Trophoblast cell (in vitro differentiated cells and primary cell): ENCODE results near the gene HMGN1.
"Not testable (repeated sequence)": the region's sequence is repeated elsewhere in the genome, so short reads cannot be mapped to it uniquely, and the experiment has no call there.

Experiments
- DNase-seq, 2 donors: peaks; one replicate each; pipeline ENCODE4 v3.0.0-alpha.2; 2016
- H2AFZ ChIP-seq: 2 replicates; pipeline ENCODE4 v1.6.1; 2013; ENCODE audit warnings: low read length, moderate library complexity, mild to moderate bottlenecking; ENCODE audit not compliant: insufficient read depth, poor library complexity
- H2AK5ac ChIP-seq: 2 replicates; pipeline ENCODE4 v1.6.1; 2013; ENCODE audit warnings: mild to moderate bottlenecking, low read length
- H2BK120ac ChIP-seq: 2 replicates; pipeline ENCODE4 v1.6.1; 2013; ENCODE audit warnings: low read length, mild to moderate bottlenecking, moderate library complexity; ENCODE audit not compliant: insufficient read depth, poor library complexity
- H2BK12ac ChIP-seq: 2 replicates; pipeline ENCODE4 v1.6.1; 2013; ENCODE audit warnings: mild to moderate bottlenecking, low read length, moderate library complexity
- H2BK5ac ChIP-seq: 2 replicates; pipeline ENCODE4 v1.6.1; 2013; ENCODE audit warnings: low read length, low read depth, moderate library complexity, mild to moderate bottlenecking; ENCODE audit not compliant: poor library complexity
- H3K14ac ChIP-seq: 2 replicates; pipeline ENCODE4 v1.6.1; 2013; ENCODE audit warnings: mild to moderate bottlenecking, low read length
- H3K18ac ChIP-seq: 2 replicates; pipeline ENCODE4 v1.6.1; 2013; ENCODE audit warnings: mild to moderate bottlenecking, low read length
- H3K23ac ChIP-seq: 2 replicates; pipeline ENCODE4 v1.6.1; 2013; ENCODE audit warnings: low read length
- H3K27ac ChIP-seq: 2 replicates; pipeline ENCODE4 v1.5.1; 2013; ENCODE audit warnings: low read depth, mild to moderate bottlenecking, inconsistent platforms, low read length, moderate library complexity
- H3K27me3 ChIP-seq: 2 replicates; pipeline ENCODE4 v1.6.1; 2013; ENCODE audit warnings: inconsistent platforms, mild to moderate bottlenecking, low read length, moderate library complexity; ENCODE audit not compliant: insufficient read depth
- H3K36me3 ChIP-seq, 2 experiments: 1 replicate in 1 of 2; 2 replicates in 1 of 2; pipeline ENCODE4 v1.6.1; 2013; ENCODE audit warnings: low read length in 2 of 2, mild to moderate bottlenecking in 2 of 2, moderate library complexity in 1 of 2; ENCODE audit not compliant: insufficient read depth in 2 of 2, control insufficient read depth in 1 of 2
- H3K4ac ChIP-seq: 2 replicates; pipeline ENCODE4 v1.6.1; 2013; ENCODE audit warnings: low read depth, mild to moderate bottlenecking, low read length, moderate library complexity
- H3K4me1 ChIP-seq, 2 experiments: 1 replicate in 1 of 2; 2 replicates in 1 of 2; pipeline ENCODE4 v1.6.1; 2013; ENCODE audit warnings: low read length in 2 of 2, mild to moderate bottlenecking in 2 of 2, moderate library complexity in 1 of 2; ENCODE audit not compliant: insufficient read depth in 2 of 2, control insufficient read depth in 1 of 2
- H3K4me2 ChIP-seq: 2 replicates; pipeline ENCODE4 v1.6.1; 2013; ENCODE audit warnings: inconsistent platforms, mild to moderate bottlenecking, low read length, moderate library complexity
- H3K4me3 ChIP-seq: 2 replicates; pipeline ENCODE4 v1.5.1; 2013; ENCODE audit warnings: mild to moderate bottlenecking, low read depth, low read length, inconsistent platforms
- H3K79me1 ChIP-seq: one replicate; pipeline ENCODE4 v1.6.1; 2013; ENCODE audit warnings: low read length
- H3K79me2 ChIP-seq: 2 replicates; pipeline ENCODE4 v1.6.1; 2013; ENCODE audit warnings: low read length, mild to moderate bottlenecking; ENCODE audit not compliant: control insufficient read depth, insufficient read depth, poor library complexity
- H3K9ac ChIP-seq: 2 replicates; pipeline ENCODE4 v1.6.1; 2013; ENCODE audit warnings: mild to moderate bottlenecking, low read length
- H3K9me3 ChIP-seq: 2 replicates; pipeline ENCODE4 v1.6.1; 2013; ENCODE audit warnings: low read depth, mild to moderate bottlenecking, control low read depth, inconsistent platforms, low read length; ENCODE audit not compliant: insufficient read depth
- H4K12ac ChIP-seq: 2 replicates; pipeline ENCODE4 v1.6.1; 2013; ENCODE audit warnings: low read depth, mild to moderate bottlenecking, low read length, moderate library complexity
- H4K8ac ChIP-seq: 2 replicates; pipeline ENCODE4 v1.6.1; 2013; ENCODE audit warnings: low read depth, mild to moderate bottlenecking, low read length, moderate library complexity
- H4K91ac ChIP-seq: one replicate; pipeline ENCODE4 v1.6.1; 2013; ENCODE audit warnings: low read depth, mild to moderate bottlenecking, low read length, moderate library complexity
- WGBS: extraction: QIAGEN DNeasy Blood & Tissue Kit; methylation state at CpG from one replicate; pipeline ENCODE4 v1.1.7; 2013; ENCODE audit warnings: missing lambda C conversion rate; ENCODE audit not compliant: insufficient read length, insufficient coverage; ENCODE audit errors: extremely low coverage; 5-methylcytosine and 5-hydroxymethylcytosine counted together

HMGN1 gene

GRCh38 chr21:39374046-39374445 is 25.2 kb upstream of the HMGN1 start:
- no peaks in the 10 kb centered on the region for H3K27me3 ChIP-seq
- H3K79me2 ChIP-seq, result no peaks in the 10 kb centered on the region
- no peak overlapping the region for H3K9ac ChIP-seq
- no peak overlapping the region for H3K4ac ChIP-seq
- no peak overlapping the region for H4K91ac ChIP-seq
- no CpG with 5 or more reads among the region's 6 CpGs for WGBS
- no peak overlapping the region for H3K23ac ChIP-seq
- no peak overlapping the region for H3K14ac ChIP-seq
- no peak overlapping the region for H2BK5ac ChIP-seq
- DNase-seq, result no peak
- H3K36me3 ChIP-seq, result no peaks in the 10 kb centered on the region
- no peak overlapping the region for H2AFZ ChIP-seq
- H3K79me1 ChIP-seq, result no peaks in the 10 kb centered on the region
- no peaks in the 10 kb centered on the region for H3K4me1 ChIP-seq
- no peak overlapping the region for H2AK5ac ChIP-seq
- no peaks in the 10 kb centered on the region for H3K9me3 ChIP-seq
- H3K18ac ChIP-seq, result no peak overlapping the region
- no peak overlapping the region for H4K8ac ChIP-seq
- no peak overlapping the region for H4K12ac ChIP-seq
- H2BK12ac ChIP-seq, result no peak overlapping the region
- H3K4me2 ChIP-seq, result no peak overlapping the region
- H3K27ac ChIP-seq, result no peak overlapping the region
- no peak overlapping the region for H3K4me3 ChIP-seq
- H2BK120ac ChIP-seq, result no peak overlapping the region

- Histone ChIP-seq H3K18ac (no peak overlapping the region), H3K79me1 (no peaks in the 10 kb centered on the region), H2AFZ (no peak overlapping the region), H3K36me3 (no peaks in the 10 kb centered on the region), H3K4me1 (no peaks in the 10 kb centered on the region), H3K14ac (no peak overlapping the region), H4K91ac (no peak overlapping the region), H2BK5ac (no peak overlapping the region), H3K27me3 (no peaks in the 10 kb centered on the region), H3K4me2 (no peak overlapping the region), H3K9me3 (no peaks in the 10 kb centered on the region), H2BK120ac (no peak overlapping the region), H3K4me3 (no peak overlapping the region), H4K12ac (no peak overlapping the region), H2AK5ac (no peak overlapping the region), H3K79me2 (no peaks in the 10 kb centered on the region), H3K27ac (no peak overlapping the region), H2BK12ac (no peak overlapping the region), H4K8ac (no peak overlapping the region), H3K9ac (no peak overlapping the region), H3K23ac (no peak overlapping the region), H3K4ac (no peak overlapping the region)
- no CpG with 5 or more reads among the region's 5 CpGs for WGBS
- DNase-seq, result peak in 1 of 2 donors; percentile 39
Observed at GRCh38 chr21:39373634-39374033, 24.7 kb upstream of the HMGN1 start.

- not testable (repeated sequence) for H3K4me1 ChIP-seq, H2AFZ ChIP-seq, H3K36me3 ChIP-seq, H3K4me3 ChIP-seq, H4K91ac ChIP-seq, H3K18ac ChIP-seq, H3K4ac ChIP-seq, H3K27ac ChIP-seq, H2BK12ac ChIP-seq, H3K79me1 ChIP-seq, H3K27me3 ChIP-seq, H3K23ac ChIP-seq, H3K9ac ChIP-seq, DNase-seq, H2BK5ac ChIP-seq, H2AK5ac ChIP-seq, H3K4me2 ChIP-seq, H3K14ac ChIP-seq, H4K8ac ChIP-seq, H4K12ac ChIP-seq, H3K9me3 ChIP-seq, H2BK120ac ChIP-seq, H3K79me2 ChIP-seq
- WGBS, result no CpG with 5 or more reads among the region's 7 CpGs
Observed at GRCh38 chr21:39369896-39370288, 21.0 kb upstream of the HMGN1 start.

- H2AFZ ChIP-seq, result no peak overlapping the region
- H2AK5ac ChIP-seq, result no peak overlapping the region
- no peak overlapping the region for H2BK5ac ChIP-seq
- WGBS, result no CpG with 5 or more reads among the region's 2 CpGs
- no peaks in the 10 kb centered on the region for H3K79me2 ChIP-seq
- H3K9me3 ChIP-seq, result peaks cover 1% of the 10 kb centered on the region
- H4K91ac ChIP-seq, result no peak overlapping the region
- H3K4me3 ChIP-seq, result no peak overlapping the region
- H3K27ac ChIP-seq, result no peak overlapping the region
- H3K9ac ChIP-seq, result no peak overlapping the region
- no peak overlapping the region for H2BK12ac ChIP-seq
- H4K12ac ChIP-seq, result no peak overlapping the region
- H3K14ac ChIP-seq, result no peak overlapping the region
- no peak overlapping the region for H3K23ac ChIP-seq
- H3K4me2 ChIP-seq, result no peak overlapping the region
- H3K27me3 ChIP-seq, result no peaks in the 10 kb centered on the region
- no peak overlapping the region for H3K18ac ChIP-seq
- no peaks in the 10 kb centered on the region for H3K36me3 ChIP-seq
- no peak for DNase-seq
- H3K4ac ChIP-seq, result no peak overlapping the region
- H3K79me1 ChIP-seq, result no peaks in the 10 kb centered on the region
- no peak overlapping the region for H2BK120ac ChIP-seq
- H4K8ac ChIP-seq, result no peak overlapping the region
- no peaks in the 10 kb centered on the region for H3K4me1 ChIP-seq
Observed at GRCh38 chr21:39367783-39368182, 18.9 kb upstream of the HMGN1 start.
